HG03064 (cell line): ENCODE results near the gene CALB2.
"Not testable (repeated sequence)": the region's sequence is repeated elsewhere in the genome, so short reads cannot be mapped to it uniquely, and the experiment has no call there.

ENCODE experiments used
- ATAC-seq: cut with Tn5 transposase; IDR thresholded peaks from one replicate; pipeline ENCODE4 v1.9.1; 2021; ENCODE audit warnings: low read depth; ENCODE audit not compliant: unreplicated experiment

CALB2 gene

DNA sequence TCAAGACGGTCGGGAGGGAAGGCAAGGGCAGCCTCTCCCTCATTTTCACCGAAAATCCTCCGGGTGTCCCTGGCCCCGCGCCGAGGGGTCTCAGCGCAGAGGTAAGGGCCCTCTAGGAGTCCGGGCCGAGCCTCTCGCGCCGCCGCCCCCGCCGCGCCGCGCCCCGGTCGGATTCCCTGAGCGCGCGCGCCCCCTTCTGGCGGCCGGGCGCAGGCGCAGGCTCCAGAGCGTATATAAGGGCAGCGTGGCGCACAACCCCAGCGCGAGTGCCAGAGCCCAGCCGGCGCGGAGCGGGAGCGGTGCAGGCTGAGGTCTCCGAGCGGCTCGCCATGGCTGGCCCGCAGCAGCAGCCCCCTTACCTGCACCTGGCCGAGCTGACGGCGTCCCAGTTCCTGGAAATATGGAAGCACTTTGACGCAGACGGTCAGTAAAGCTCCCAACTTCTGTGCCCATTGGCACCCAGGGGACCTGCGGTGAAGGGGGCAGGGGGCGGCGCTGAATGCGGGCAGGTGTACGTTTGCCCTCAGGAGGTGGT is at the start of gene CALB2:
Gene CALB2 (plus strand): TSS at position 260 of the 535 bp plus-strand sequence. CDS start 70 bp downstream, at position 330.
- ATAC-seq = no peak

DNA sequence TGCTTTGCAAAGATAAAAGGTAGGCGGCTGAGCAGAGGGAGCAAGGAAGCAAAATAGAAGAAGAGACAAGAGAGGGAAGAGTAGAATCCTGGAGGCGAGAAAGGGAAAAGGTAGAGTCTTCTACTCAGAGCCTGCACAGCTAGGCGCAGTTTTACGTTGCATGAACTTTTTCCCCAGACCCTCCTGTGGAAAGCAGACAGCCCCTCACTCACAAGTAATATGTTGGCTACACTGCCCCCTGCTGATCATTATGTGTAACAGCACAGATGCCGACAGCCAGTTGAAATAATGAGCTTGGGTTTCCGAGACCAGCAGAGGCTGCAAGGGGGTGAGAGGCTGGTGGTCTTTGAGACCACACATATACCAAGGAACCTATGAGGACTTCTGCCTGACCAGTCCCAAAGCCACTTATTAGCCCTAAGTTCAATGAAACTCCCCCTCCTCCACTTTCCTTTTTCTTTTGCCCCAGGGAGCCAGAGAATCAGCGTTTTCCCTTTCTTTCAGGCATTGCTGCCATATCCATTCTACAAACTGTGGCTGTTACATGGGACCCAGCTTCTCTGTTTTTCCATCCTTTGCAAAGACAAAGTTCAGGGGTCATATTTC is 46.9 kb upstream of the CALB2 start:
- no peak for ATAC-seq

GRCh38 chr16:71313591-71313990 is 44.9 kb upstream of the CALB2 start:
- not testable (repeated sequence) for ATAC-seq

DNA sequence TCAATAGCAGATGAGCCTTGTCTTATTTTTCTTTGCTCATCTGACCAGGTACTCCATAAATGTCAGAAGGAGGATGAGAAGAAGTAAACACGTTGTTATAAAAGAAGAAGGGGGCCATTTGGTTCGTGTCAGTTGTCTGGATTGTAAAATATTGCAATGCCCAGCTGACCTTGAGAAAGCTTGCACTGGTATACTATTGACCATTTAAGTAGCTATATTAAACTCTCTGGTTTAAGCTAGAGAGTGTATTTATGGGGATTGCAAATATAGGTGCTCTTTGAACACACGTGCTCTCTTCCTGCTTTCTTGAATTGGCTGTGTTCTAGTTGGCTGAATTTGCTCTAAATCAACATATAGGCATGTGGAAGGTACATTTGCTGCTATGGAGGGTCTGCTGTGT is 43.3 kb upstream of the CALB2 start:
- no peak for ATAC-seq

GRCh38 chr16:71319999-71320398 is 38.5 kb upstream of the CALB2 start:
- no peak for ATAC-seq

DNA sequence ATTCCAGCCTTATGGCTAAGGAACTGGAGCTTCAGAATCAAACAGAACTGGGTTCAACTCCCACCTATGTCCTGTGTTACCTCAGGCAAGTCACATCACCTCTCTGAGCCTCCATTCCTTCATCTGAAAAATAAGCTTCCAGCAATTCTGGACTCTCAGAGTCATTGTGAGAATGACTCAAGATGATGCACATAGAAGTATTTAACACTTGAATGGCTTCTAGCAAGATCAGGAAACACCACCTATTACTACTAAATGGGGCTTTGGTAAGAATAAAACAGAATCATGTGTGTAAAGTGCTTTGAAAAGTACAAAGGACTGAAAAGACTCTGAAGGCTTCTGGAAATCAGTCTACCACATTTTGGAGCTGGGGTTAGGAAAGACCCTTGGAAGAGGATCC is 30.8 kb upstream of the CALB2 start:
- no peak for ATAC-seq

DNA sequence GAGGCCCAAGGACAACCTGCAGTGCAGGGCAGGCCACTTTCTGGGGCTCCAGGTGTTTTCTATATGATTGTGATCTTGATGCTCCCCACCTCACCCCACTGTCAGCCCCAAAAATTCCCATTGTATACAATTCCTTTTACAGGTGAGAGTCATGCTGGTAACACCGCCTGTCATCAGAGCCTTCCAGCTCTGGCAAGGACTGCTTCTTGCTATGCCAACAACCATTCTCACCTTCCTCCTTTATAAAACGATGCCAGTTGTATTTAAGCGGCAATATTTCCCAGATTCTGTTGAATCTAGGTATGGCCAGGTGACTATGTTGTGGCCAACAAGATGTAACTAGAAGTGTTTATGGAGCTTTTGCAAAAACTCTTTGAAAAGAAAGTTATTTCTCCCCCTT is 30.4 kb upstream of the CALB2 start:
- no peak for ATAC-seq

GRCh38 chr16:71337631-71338030 is 20.9 kb upstream of the CALB2 start:
- ATAC-seq = no peak

DNA sequence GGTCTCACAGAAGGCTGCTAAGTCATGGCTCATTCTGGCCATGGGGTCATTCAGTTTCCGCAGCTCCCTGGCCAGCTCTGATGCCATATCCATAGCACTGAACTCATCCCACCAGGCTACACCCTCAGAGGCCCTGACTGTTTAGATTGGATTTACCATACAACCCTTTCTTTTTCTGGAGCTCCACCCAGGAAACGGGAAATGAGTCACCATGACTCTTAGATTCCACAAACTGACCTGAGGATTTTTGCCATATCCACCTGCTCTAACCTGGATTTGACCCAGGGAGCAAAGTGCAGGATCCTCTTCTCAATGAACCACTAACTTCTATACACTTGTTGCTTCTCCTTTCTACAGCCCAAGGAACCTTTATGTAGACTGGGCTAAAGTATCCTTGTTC is 20.3 kb upstream of the CALB2 start:
- ATAC-seq = no peak

- no peak for ATAC-seq
Measured at GRCh38 chr16:71338632-71339031, 19.9 kb upstream of the CALB2 start.

DNA sequence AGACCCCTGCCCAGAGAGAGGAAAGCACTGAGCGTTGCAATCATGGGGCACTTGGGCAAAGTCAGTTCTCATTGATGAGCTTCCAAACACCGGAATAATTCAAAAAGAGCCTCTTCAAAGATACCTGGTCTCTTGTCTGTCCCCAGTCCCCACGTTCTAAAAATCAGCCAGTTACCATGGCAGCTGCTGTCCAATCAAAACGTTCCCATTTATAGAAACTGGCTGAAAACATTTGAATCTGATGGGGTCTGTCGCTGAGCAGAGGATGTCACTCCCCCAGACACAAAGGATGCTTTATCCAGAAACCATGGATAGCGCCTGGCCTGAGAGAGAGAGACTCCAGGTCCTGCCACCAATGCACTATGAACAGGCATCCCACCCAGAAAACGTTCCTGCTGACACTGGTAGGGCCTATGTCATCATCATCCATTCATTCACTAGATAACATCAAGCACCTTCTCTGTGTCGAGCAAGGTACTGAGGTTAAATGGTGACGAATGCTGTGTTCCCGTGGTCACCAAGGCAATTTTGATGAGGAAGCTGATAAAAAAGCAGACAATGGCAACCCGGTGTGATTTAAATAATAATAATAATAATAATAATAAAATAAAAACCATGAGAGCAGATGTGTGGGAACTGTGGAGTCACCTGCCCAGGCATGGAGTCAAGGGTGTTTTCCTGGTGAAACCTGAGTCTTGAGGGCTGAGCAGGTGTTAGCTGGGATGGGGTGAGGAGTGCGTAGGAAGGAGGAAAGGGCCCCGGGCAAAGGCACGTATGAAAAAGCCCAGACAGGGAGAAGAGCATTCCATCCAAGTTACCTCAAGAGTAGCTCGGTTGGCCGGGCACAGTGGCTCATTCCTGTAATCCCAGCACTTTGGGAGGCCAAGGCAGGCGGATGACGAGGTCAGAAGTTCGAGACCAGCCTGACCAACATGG is 19.0 kb upstream of the CALB2 start:
- ATAC-seq = no peak

GRCh38 chr16:71340406-71340805 is 18.1 kb upstream of the CALB2 start:
- ATAC-seq = no peak

DNA sequence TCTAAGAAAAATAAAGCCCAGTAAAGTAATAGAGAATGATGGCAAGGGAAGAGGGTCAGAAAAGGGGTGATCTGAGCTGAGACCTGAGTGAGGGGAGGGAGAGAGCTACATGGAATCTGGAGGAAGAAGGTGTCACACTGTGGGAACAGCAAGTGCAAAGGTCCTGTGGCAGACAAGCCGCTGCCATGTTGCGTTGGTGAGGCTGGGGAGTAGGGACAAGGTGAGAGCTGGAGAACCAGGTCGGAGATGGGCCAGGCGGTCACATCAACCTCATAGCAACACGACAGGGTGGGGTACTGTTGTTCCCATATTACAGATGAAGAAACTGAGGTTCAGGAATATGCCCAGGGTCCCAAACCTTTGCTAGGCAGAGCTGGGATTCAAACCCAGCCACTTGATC is 16.6 kb upstream of the CALB2 start:
- ATAC-seq = no peak

GRCh38 chr16:71343078-71343477 is 15.4 kb upstream of the CALB2 start:
- ATAC-seq = no peak

DNA sequence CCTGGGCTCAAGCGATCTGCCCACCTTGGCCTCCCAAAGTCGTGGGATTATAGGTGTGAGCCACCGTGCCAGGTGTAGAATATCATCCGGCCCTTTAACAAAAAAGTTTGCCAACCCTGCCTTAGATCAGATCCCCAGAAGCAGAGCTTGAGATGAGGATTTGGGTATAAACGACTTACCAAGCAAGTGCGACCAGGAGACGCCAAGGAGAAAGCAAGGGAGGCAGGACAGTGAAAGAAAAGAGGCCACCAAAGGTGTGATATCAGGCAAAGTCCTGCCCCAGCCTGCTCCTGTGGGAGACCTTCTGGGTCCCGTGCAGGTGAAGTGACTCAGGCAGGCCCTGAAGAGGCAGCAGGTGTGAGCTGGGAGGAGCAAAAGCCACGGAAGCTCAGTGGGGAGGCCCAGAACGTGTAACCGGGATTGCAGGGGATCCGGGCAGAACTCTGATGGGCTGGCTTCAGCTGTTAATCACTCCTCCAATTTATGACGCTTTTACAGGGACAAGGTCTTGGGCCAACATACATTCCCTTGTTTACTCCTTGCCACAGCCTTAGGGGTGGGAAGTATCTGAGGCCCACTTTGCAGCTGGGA is 14.1 kb upstream of the CALB2 start:
- ATAC-seq = no peak

GRCh38 chr16:71345031-71345430 is 13.5 kb upstream of the CALB2 start:
- no peak for ATAC-seq

- no peak for ATAC-seq
Measured at GRCh38 chr16:71347146-71347545, 11.4 kb upstream of the CALB2 start.

GRCh38 chr16:71348262-71349085 is 10.0 kb upstream of the CALB2 start:
- ATAC-seq = no peak

DNA sequence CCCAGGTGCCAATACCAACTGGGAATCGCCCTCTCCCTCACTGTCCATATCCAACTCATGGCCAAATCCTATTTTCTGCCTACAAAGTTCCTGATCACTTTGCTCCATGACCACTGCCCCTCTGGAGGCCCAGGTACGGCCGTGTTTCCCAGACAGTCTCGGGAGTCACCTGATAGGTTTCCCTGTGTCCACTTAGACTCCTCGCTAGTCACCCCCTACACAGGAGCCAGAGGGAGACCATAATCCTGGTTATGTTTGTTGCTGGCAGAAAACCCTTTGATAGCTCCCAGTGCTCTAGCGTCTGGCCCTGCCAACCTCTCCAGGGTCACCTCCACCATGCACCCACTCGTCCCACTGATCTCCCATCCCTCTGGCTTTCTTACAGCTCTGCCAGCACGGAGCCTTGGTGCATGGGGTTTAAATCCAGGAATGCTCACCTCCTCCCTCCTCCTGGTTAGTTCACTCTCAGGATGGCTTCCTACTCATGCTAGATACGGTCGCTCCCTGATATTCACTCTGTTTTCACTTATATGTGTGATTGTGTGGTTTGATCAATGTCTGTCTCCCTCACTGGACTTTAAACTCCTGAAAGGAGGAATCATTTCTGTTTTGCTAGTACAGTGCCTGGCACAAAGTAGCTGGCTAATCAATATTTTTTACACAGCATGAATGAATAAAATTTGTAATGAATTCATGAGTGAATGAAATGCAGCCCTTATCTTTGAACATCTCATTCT is 7.5 kb upstream of the CALB2 start:
- ATAC-seq = no peak

DNA sequence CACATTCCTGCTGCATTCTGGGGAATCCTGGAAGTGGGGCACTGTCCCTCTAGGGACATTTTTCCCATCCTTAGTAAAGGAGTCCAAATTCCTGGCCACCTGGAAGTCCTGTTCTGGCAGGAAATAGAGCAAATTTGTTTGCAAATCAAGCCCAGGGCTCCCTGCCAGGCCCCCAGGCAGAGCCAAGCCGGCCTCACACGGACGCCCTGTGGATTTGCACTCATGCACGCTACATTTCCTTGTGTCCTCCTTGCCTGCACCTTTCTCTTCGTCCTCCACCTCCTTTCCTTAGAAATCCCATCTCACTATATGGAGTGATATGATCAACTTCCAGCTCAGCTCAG is 7.0 kb upstream of the CALB2 start:
- ATAC-seq = no peak
